ENCODE results near the gene DNAJC15. TPM values are rescaled to one million over a fixed set of nuclear protein-coding genes. Genes with fewer than 3 reads are reported as not detected.
"Not testable (repeated sequence)": the region's sequence is repeated elsewhere in the genome, so short reads cannot be mapped to it uniquely, and the experiment has no call there.

Gene DNAJC15
- total RNA-seq, 2 donors from 2014 or later = 7.5 to 15.6 TPM

DNA sequence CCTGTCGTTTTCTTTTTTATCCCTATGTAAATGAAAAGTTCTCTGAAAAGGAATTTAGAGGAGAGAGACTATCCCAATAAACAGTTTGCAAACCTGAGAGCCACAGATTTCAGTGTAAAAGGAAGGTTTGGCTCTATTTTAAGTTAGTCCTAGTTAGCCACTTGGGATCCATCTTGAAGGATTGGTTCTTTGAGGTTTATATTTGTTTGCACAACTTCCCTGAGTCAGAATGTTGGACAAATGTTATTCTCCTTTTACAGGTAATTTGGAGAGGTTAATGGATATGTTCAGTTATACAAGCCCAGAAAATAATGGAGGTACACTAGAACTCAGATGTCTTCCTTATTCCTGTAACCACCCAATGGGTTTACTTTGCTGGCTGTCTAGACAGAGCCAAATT lies 2.6 kb upstream of the DNAJC15 start:
- Mint-ChIP-seq H3K4me3 (no peak overlapping the region), H3K27ac (no peak overlapping the region), H3K4me1 (peaks cover 6% of the 10 kb centered on the region), H3K9me3 (no peaks in the 10 kb centered on the region), H3K36me3 (ENCODE audit: low read depth) (peaks cover 7% of the 10 kb centered on the region), H3K27me3 (no peaks in the 10 kb centered on the region)
- ATAC-seq (replicated peaks) = no peak

DNA sequence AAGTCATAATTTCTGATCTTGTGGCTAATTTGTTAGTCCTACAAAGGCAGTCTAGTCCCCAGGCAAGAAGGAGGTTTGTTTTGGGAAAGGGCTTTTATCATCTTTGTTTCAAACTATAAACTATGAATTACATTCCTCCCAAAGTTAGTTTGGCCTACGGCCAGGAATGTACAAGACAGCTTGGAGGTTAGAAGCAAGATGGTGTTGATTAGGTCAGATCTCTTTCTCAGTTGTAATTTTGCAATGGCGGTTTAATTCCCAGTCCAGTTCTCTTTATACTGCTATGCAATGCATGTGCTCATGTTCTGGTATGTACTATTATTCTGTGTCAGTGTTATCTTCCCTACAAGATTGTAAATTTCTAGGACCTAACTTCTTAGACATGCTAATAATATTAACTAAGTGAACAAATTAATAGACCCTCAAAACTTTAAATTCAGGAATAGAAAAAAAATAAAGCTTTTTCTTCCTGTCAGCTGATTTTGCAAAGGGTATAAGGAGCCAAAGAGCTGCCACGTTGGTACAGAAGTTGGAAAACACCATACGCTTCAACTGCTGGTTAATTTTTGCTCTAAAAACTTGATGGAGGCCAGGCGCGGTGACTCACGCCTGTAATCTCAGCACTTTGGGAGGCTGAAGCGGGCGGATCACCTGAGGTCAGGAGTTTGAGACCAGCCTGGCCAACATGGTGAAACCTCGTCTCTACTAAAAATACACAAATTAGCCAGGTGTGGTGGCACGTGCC lies 1.3 kb upstream of the DNAJC15 start:
- ATAC-seq (replicated peaks) = no peak
- Mint-ChIP-seq H3K36me3 (ENCODE audit: low read depth) (peaks cover 7% of the 10 kb centered on the region), H3K4me1 (peaks cover 6% of the 10 kb centered on the region), H3K27me3 (no peaks in the 10 kb centered on the region), H3K27ac (no peak overlapping the region), H3K4me3 (no peak overlapping the region), H3K9me3 (no peaks in the 10 kb centered on the region)

DNA sequence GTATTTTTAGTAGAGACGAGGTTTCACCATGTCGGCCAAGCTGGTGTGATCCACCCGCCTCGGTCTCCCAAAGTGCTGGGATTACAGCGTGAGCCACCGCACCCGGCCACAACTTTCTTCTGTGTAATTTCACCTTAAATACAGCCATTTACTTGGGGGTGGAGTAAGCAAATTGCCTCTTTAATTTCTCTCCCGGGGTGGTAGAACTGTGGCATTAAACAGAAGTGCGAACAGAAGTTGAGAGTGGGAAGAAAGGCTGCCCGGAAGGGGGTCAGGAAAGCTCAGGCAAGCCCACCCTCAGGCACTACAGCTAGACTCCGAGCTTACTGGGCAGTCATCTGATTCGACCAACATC lies 475 bp upstream of the DNAJC15 start:
- Mint-ChIP-seq H3K27ac (peak overlapping the region; percentile 98), H3K9me3 (no peaks in the 10 kb centered on the region), H3K36me3 (ENCODE audit: low read depth) (peaks cover 15% of the 10 kb centered on the region), H3K4me1 (peaks cover 6% of the 10 kb centered on the region), H3K4me3 (peak overlapping the region; percentile 98), H3K27me3 (no peaks in the 10 kb centered on the region)
- ATAC-seq (replicated peaks) = no peak

DNA sequence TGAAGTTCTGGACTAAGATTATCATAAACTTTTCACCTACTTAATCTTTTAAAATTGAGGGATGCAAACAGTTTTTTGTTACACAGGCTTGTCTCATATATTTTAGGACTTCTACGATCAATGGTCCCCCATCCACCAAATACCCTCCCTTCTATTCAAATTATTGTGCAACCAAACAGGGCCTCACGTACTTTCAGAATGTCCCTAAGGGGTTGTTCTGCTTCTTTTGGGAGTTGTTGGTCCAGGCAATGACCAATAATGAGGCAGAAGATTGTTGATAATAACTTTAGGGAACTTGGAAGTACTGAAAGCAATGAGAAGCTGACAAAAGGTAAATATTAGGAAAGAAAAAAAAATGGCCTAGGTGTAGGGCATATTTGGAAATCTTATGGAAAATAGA lies 2.9 kb downstream of the DNAJC15 start:
- Mint-ChIP-seq H3K27me3 (no peaks in the 10 kb centered on the region), H3K36me3 (ENCODE audit: low read depth) (peaks cover 25% of the 10 kb centered on the region), H3K27ac (no peak overlapping the region), H3K4me3 (no peak overlapping the region), H3K4me1 (peaks cover 20% of the 10 kb centered on the region), H3K9me3 (no peaks in the 10 kb centered on the region)
- no peak for ATAC-seq (replicated peaks)

DNA sequence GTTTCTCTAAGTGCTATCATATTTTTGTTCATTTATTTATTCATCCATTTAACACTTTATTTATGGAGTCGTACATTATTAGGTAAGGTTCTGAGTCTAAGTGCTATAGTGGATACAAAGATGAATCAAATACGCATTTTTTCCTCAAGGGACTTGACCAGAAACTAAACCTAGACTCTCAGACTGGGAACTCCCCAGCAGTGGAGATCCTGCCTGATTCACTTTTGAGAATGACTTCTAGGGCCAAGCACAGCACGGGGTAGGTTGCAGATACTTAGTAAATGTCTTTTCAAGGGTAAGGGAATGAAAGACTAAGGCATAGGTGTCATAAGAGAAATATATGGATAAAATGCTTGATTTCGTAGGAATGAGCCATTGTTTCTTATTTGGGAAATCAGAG lies 7.2 kb downstream of the DNAJC15 start:
- Mint-ChIP-seq H3K4me1 (peaks cover 24% of the 10 kb centered on the region), H3K27ac (no peak overlapping the region), H3K27me3 (no peaks in the 10 kb centered on the region), H3K36me3 (ENCODE audit: low read depth) (peaks cover 43% of the 10 kb centered on the region), H3K4me3 (no peak overlapping the region), H3K9me3 (no peaks in the 10 kb centered on the region)
- ATAC-seq (replicated peaks) = peak; percentile 45

DNA sequence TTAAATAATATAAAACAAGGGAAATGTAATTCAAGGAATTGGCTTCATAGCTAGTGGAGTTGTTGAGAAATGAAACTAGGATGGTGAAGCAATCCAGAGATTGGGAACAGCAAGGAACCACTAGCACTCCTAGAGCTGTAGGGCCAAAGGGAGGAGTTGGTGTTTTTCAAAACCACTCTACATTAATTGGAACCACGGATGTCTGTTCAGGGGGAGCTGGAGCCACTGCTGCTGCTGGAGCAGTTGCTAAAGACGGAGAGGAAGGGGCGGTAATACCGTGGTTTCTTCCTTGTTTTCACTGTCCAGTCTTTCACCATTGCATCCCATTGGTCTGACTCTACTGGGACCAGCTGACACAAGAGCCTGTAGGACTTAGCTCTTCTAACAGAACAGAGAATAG lies 8.5 kb downstream of the DNAJC15 start:
- H3K4me3 Mint-ChIP-seq = no peak overlapping the region
- ATAC-seq (replicated peaks) = no peak
- H3K36me3 Mint-ChIP-seq (ENCODE audit: low read depth) = peaks cover 43% of the 10 kb centered on the region
- H3K4me1 Mint-ChIP-seq = peaks cover 24% of the 10 kb centered on the region
- no peaks in the 10 kb centered on the region for H3K9me3 Mint-ChIP-seq
- no peaks in the 10 kb centered on the region for H3K27me3 Mint-ChIP-seq
- H3K27ac Mint-ChIP-seq = no peak overlapping the region

DNA sequence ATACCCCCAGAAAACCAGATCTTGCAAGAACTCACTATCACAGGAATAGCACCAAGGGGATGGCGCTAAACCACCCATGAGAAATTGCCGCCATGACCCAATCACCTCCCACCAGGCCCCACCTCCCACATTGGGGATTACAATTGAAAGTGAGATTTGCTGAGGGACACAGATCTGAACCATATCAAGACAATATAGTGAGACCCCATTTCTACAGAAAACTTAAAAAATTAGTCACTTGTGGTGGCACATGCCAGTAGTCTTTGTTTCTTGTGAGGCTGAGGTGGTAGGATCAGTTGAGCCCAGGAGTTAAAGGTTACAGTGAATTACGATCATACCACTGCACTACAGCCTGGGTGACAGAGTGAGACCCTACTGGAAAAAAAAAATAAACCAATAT lies 9.7 kb downstream of the DNAJC15 start:
- Mint-ChIP-seq H3K4me3 (no peak overlapping the region), H3K27ac (no peak overlapping the region), H3K4me1 (peaks cover 23% of the 10 kb centered on the region), H3K9me3 (no peaks in the 10 kb centered on the region), H3K27me3 (no peaks in the 10 kb centered on the region), H3K36me3 (ENCODE audit: low read depth) (peaks cover 34% of the 10 kb centered on the region)
- no peak for ATAC-seq (replicated peaks)

DNA sequence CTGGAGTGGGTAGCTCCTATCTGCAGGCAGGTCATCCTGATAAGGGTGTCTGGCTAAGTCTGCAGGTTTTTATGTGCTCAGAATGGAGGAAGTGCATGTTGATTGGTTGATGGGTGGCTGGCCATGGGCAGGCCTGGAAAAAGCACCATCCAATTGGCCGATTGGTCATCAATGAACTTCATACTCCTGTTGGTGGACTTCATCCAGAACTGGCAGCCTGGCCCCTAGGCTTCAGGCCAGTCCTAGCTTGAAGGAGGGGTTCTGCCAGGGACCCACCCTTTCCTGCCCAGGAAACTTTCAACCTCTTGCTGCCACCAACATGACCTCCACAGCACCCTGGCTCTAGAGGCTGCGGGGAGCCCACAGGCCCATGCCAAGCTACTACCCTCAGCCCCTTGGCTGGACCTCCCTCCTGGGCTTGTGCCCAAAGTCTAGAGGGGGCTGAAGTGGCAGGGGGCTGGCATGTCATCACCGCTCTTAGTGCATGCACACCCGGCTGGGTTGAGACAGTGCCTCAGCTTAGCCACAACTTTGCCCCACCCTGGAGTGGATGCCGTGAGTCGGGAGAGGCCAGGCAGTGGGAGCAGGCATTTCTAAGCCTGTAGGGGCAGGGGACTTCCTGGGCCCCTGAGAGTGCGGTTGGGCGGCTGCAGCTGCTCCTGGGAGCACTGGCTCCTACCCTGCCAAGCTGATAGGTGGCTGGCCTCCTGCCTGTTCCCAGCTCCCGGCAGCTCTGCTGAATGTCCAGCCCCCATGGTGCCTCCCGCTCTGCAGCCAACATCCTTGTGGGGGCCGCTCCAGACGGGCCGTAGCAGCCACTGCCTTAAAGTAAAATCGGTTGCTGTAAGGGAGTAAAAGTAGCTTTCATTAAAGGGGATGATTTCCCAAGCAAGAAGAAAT lies 13.2 kb downstream of the DNAJC15 start:
- no peak overlapping the region for H3K4me3 Mint-ChIP-seq
- H3K27ac Mint-ChIP-seq = no peak overlapping the region
- ATAC-seq (replicated peaks) = no peak
- no peaks in the 10 kb centered on the region for H3K9me3 Mint-ChIP-seq
- H3K27me3 Mint-ChIP-seq = no peaks in the 10 kb centered on the region
- H3K4me1 Mint-ChIP-seq = peaks cover 19% of the 10 kb centered on the region
- H3K36me3 Mint-ChIP-seq (ENCODE audit: low read depth) = peaks cover 39% of the 10 kb centered on the region

DNA sequence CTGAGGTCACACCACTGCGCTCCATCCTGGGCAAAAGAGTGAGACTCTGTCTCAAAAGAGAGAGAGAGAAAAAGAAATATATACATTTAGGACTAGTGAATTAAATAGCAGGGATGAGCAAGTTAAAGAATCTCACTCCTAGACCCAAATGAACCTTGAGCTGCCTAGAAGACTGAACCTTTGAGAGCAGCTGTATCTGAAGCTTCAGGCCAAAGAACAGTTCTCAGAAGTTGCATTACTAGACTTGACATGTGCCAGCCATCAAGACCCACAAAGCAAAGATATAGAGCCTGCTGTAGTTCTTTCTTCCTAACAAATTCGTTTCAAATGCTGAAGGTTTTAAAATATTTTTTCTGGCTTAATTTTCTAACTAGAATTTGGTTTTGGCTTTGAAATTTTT lies 16.6 kb downstream of the DNAJC15 start:
- Mint-ChIP-seq H3K27me3 (no peaks in the 10 kb centered on the region), H3K36me3 (ENCODE audit: low read depth) (peaks cover 29% of the 10 kb centered on the region), H3K4me1 (peaks cover 39% of the 10 kb centered on the region), H3K9me3 (no peaks in the 10 kb centered on the region), H3K4me3 (no peak overlapping the region), H3K27ac (no peak overlapping the region)
- no peak for ATAC-seq (replicated peaks)

DNA sequence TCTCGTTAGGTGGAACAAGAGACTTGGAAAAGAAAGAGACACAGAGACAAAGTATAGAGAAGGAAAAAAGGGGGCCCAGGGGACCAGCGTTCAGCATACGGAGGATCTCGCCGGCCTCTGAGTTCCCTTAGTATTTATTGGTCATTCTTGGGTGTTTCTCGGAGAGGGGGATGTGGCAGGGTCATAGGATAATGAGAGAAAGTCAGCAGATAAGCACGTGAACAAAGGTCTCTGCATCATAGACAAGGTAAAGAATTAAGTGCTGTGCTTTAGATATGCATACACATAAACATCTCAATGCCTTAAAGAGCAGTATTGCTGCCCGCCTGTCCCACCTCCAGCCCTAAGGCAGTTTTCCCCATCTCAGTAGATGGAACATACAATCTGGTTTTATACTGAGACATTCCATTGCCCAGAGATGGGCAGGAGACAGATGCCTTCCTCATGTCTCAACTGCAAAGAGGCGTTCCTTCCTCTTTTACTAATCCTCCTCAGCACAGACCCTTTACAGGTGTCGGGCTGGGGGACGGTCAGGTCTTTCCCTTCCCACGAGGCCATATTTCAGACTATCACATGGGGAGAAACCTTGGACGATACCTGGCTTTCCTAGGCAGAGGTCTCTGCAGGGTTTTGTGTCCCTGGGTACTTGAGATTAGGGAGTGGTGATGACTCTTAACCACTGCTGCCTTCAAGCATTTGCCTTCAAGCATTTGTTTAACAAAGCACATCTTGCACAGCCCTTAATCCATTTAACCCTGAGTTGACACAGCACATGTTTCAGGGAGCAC lies 17.4 kb downstream of the DNAJC15 start:
- not testable (repeated sequence) for H3K27me3 Mint-ChIP-seq; ATAC-seq (replicated peaks); H3K27ac Mint-ChIP-seq; H3K9me3 Mint-ChIP-seq; H3K4me3 Mint-ChIP-seq
- Mint-ChIP-seq H3K4me1 (peaks cover 39% of the 10 kb centered on the region), H3K36me3 (ENCODE audit: low read depth) (peaks cover 25% of the 10 kb centered on the region)

DNA sequence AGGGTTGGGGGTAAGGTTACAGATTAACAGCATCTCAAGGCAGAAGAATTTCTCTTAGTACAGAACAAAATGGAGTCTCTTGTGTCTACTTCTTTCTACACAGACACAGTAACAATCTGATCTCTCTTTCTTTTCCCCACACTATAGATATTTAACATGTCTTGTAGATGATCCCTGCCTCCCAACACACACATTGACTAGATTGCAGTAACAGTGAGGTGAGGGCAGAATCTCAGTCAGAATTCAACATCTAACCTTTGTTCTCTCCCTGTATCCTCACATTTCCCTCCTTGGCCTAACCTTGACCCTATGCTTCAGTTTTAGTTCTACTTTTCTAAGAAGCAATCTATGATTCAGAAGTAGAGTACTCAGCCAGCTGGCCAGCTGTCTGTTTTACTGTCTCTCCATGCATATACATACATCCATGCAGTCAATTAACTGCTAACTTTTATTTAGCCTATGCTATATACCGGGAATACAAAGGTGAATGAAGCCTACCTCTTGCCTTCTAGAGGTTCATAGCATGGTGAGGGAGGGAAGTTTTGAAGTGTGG lies 18.1 kb downstream of the DNAJC15 start:
- Mint-ChIP-seq H3K36me3 (ENCODE audit: low read depth) (peaks cover 25% of the 10 kb centered on the region), H3K9me3 (no peaks in the 10 kb centered on the region), H3K27me3 (no peaks in the 10 kb centered on the region), H3K27ac (no peak overlapping the region), H3K4me1 (peaks cover 39% of the 10 kb centered on the region), H3K4me3 (no peak overlapping the region)
- ATAC-seq (replicated peaks) = peak; percentile 22

DNA sequence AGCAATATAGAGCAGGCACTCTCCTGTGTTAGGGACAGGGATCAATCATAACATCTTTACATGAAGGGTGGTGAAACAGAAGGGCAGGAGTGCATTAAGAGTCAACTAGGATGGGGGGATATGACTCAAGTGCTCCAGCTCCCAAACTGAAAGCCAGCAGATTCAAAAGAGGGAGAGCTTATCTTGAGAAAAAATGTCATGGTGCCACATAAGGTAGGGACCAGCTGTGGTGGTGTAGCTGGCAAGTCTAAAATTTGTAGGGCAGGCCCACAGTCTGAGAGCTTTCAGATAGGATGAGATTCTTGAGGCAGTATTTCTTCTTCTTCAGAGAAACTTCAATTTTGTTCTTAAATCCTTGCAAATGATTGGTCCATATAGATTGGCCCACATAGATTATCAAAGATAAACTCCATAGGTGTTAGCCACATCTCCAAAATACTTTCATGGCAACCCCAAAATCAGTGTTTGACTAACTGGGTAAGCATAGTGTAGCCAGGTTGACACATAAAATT lies 19.1 kb downstream of the DNAJC15 start:
- peak; percentile 85 for ATAC-seq (replicated peaks)
- Mint-ChIP-seq H3K4me1 (peaks cover 39% of the 10 kb centered on the region), H3K27me3 (no peaks in the 10 kb centered on the region), H3K9me3 (no peaks in the 10 kb centered on the region), H3K36me3 (ENCODE audit: low read depth) (peaks cover 25% of the 10 kb centered on the region), H3K4me3 (peak overlapping the region; percentile 11), H3K27ac (peak overlapping the region; percentile 91)

DNA sequence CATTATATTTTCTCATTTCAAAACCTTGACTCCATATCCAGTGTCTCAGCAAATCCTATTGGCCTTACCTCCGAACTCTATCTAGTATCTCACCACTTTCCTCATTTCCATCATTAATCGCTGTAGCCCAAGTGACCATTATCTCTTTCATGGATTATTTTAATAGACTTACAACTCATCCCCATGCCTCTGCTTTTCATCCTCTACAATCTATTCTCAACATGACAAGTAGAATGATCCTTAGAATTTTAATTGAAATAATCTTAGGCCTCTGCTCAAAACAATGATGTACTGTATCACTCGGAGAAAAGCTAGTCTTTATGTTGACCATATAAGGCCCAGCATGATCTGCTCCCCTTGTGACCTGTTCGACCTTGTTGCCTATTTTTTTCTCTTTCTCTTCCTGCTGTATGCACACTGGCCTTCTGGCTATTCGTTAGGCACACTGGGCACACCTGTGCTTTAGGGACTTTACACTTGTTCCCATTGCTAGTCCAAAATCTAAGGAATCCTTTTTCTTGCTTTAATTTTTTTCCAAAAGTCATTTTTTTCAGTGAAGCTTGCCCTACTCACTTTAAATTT lies 21.4 kb downstream of the DNAJC15 start:
- H3K27me3 Mint-ChIP-seq = no peaks in the 10 kb centered on the region
- H3K9me3 Mint-ChIP-seq = no peaks in the 10 kb centered on the region
- H3K36me3 Mint-ChIP-seq (ENCODE audit: low read depth) = peaks cover 16% of the 10 kb centered on the region
- ATAC-seq (replicated peaks) = no peak
- H3K4me3 Mint-ChIP-seq = peak overlapping the region; percentile 85
- peak overlapping the region; percentile 91 for H3K27ac Mint-ChIP-seq
- peaks cover 46% of the 10 kb centered on the region for H3K4me1 Mint-ChIP-seq

DNA sequence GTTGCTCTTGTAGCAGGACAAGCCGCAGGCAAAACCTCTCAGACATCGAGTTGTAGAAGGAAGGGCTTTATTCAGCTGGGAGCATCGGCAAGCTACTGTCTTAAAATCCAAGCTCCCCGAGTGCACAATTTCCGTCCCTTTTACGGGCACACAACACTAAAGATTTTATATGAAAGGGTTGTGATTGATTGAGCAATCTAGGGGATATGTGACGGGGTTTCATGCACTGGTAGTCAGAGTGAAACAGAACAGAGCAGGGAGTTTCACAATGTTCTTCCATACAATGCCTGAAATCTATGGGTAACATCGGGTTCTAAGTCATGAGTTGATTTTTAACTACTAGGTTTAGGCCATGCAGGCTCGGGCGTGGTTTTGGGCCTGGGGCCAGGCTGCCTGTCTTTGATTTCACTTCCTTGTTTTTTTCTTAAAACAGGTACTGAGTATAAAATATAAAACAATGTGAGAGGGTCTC lies 22.0 kb downstream of the DNAJC15 start:
- peaks cover 45% of the 10 kb centered on the region for H3K4me1 Mint-ChIP-seq
- not testable (repeated sequence) for H3K27me3 Mint-ChIP-seq
- peak; percentile 8 for ATAC-seq (replicated peaks)

More for the DNA sequence above, 22.0 kb downstream of the DNAJC15 start:
- not testable (repeated sequence) for H3K9me3 Mint-ChIP-seq
- Mint-ChIP-seq H3K27ac (peak overlapping the region; percentile 91), H3K4me3 (peak overlapping the region; percentile 85), H3K36me3 (ENCODE audit: low read depth) (peaks cover 11% of the 10 kb centered on the region)
